Stomach (tissue), 4 donors: ENCODE results near the gene NDUFB7.
"Not testable (repeated sequence)": the region's sequence is repeated elsewhere in the genome, so short reads cannot be mapped to it uniquely, and the experiment has no call there.

Experiments
- POLR2A ChIP-seq, 4 donors: fragments of 450-650 bp; IDR thresholded peaks; one replicate each; pipeline ENCODE4 v1.6.1; 2016; ENCODE audit warnings: antibody characterized with exemption in 4 of 4, control low read depth in 2 of 4, mild to moderate bottlenecking in 1 of 4, moderate library complexity in 1 of 4
- POLR2AphosphoS5 ChIP-seq, 3 donors: sonication (generic); formaldehyde crosslinking; IDR thresholded peaks; one replicate each; pipeline ENCODE4 v1.6.1; 2016; ENCODE audit warnings: antibody characterized with exemption in 3 of 3
- TF ChIP-seq, protein P1 (sequence below), 7 experiments: fragments of 450-650 bp in 4 of 7; fragments of 200-600 bp in 3 of 7; sonication (generic) in 3 of 7; IDR thresholded peaks; one replicate each; pipeline ENCODE4 v1.5.1; 2016 to 2019; ENCODE audit warnings: antibody characterized with exemption in 7 of 7, control low read depth in 2 of 7, mild to moderate bottlenecking in 1 of 7

DNA sequence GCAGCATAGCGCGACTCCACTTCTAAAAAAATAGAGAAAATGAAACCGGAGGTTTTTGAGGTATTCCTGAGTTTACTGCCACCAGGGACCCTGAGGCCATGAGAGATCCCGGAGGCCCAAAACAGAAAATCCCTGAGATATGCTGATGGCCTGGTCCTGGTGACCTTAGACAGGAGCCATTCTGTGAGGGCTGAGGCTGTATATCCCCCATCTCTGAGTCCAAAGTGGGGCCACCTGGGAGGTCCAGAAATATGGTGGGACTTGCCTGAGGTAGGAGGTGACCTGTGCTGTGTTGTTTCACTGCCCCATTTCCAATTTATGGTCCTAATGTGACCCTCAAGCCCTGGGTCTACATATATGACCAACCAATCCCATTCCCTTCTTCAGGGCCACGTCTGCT, 12.5 kb upstream of the NDUFB7 start:
- TF ChIP-seq, protein P1, sequence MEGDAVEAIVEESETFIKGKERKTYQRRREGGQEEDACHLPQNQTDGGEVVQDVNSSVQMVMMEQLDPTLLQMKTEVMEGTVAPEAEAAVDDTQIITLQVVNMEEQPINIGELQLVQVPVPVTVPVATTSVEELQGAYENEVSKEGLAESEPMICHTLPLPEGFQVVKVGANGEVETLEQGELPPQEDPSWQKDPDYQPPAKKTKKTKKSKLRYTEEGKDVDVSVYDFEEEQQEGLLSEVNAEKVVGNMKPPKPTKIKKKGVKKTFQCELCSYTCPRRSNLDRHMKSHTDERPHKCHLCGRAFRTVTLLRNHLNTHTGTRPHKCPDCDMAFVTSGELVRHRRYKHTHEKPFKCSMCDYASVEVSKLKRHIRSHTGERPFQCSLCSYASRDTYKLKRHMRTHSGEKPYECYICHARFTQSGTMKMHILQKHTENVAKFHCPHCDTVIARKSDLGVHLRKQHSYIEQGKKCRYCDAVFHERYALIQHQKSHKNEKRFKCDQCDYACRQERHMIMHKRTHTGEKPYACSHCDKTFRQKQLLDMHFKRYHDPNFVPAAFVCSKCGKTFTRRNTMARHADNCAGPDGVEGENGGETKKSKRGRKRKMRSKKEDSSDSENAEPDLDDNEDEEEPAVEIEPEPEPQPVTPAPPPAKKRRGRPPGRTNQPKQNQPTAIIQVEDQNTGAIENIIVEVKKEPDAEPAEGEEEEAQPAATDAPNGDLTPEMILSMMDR (IDR thresholded peaks at IDR 0.05) = not testable (repeated sequence)
- TF ChIP-seq POLR2AphosphoS5, POLR2A (IDR thresholded peaks at IDR 0.05): not testable (repeated sequence)
